Activated naive CD8-positive, alpha-beta T cell treated with anti-CD3 and anti-CD28 coated beads, Interleukin-2, amount 10 ng/mL, durations not matched to agents 7 days and 5 days (primary cell): ENCODE results near the gene ZNF577. TPM values are rescaled to one million over a fixed set of nuclear protein-coding genes. Genes with fewer than 3 reads are reported as not detected.
A peak's percentile ranks its signal among the peaks of the same experiment; 100 is the strongest.

Experiments
- ATAC-seq: fragments of 150-1000 bp; cut with Tn5 transposase; one replicate; pipeline ENCODE4 v1.10.0; 2021; ENCODE audit warnings: low read depth, moderate library complexity
- POLR2A ChIA-PET: fragments of 350-600 bp; sonication (Branson Sonifier 250); formaldehyde crosslinking; loops from one replicate; lab custom pipeline; 2021; ENCODE audit warnings: antibody characterized with exemption; lab: Charles Lee
- DNase-seq: peaks from one replicate; pipeline ENCODE4 v3.0.0; 2021
- H3K27ac Mint-ChIP-seq: one replicate; pipeline ENCODE4 v1.8.0; 2022; ENCODE audit warnings: mild to moderate bottlenecking, mixed read lengths
- H3K27me3 Mint-ChIP-seq: one replicate; pipeline ENCODE4 v1.8.0; 2022; ENCODE audit warnings: mild to moderate bottlenecking, moderate library complexity, mixed read lengths
- H3K36me3 Mint-ChIP-seq: one replicate; pipeline ENCODE4 v1.8.0; 2021; ENCODE audit warnings: mild to moderate bottlenecking, mixed read lengths
- H3K4me1 Mint-ChIP-seq: one replicate; pipeline ENCODE4 v1.8.0; 2021; ENCODE audit warnings: mixed read lengths
- H3K4me3 Mint-ChIP-seq: one replicate; pipeline ENCODE4 v1.8.0; 2022; ENCODE audit warnings: mild to moderate bottlenecking, moderate library complexity, mixed read lengths
- H3K9me3 Mint-ChIP-seq: one replicate; pipeline ENCODE4 v1.8.0; 2021; ENCODE audit warnings: mixed read lengths
- total RNA-seq, 2 experiments: library from RNA; stranded (reverse); gene quantifications; one replicate each; pipeline ENCODE4 v1.2.3, GENCODE V29; 2021

ZNF577 gene
- total RNA-seq, 2 experiments from 2014 or later: 13.6 to 14.0 TPM

DNA sequence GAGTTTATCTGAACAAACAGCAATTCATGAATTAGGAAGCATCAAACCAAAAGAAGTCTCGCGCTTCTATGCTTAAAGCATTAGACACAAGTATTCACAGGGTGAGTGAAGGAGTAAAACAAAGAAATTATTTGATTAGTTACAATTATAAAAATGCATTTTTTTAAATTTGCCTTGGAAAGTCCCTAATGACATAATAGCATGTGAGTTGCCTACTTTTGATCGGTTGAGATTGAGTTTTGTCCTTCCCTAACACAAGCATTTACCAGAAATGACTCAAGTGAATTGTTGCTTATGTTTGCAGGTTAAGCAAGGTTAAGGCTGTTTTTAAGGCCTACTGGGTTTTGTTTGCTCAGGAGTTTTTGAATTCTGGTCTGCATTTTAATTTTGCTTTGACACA is 17.5 kb upstream of the ZNF577 start:
- Mint-ChIP-seq H3K9me3 (peaks cover 30% of the 10 kb centered on the region), H3K36me3 (peaks cover 47% of the 10 kb centered on the region), H3K27ac (peak overlapping the region; percentile 97), H3K4me1 (peaks cover 14% of the 10 kb centered on the region), H3K27me3 (peaks cover 9% of the 10 kb centered on the region), H3K4me3 (peak overlapping the region; percentile 96)
- DNase-seq (no peak), ATAC-seq (peak; percentile 14)
- POLR2A ChIA-PET: interaction anchor here (0.7 kb wide), 2 partner anchors 123 to 144 kb away, joined by 3 read pairs; no protein-coding TSS in a partner anchor

DNA sequence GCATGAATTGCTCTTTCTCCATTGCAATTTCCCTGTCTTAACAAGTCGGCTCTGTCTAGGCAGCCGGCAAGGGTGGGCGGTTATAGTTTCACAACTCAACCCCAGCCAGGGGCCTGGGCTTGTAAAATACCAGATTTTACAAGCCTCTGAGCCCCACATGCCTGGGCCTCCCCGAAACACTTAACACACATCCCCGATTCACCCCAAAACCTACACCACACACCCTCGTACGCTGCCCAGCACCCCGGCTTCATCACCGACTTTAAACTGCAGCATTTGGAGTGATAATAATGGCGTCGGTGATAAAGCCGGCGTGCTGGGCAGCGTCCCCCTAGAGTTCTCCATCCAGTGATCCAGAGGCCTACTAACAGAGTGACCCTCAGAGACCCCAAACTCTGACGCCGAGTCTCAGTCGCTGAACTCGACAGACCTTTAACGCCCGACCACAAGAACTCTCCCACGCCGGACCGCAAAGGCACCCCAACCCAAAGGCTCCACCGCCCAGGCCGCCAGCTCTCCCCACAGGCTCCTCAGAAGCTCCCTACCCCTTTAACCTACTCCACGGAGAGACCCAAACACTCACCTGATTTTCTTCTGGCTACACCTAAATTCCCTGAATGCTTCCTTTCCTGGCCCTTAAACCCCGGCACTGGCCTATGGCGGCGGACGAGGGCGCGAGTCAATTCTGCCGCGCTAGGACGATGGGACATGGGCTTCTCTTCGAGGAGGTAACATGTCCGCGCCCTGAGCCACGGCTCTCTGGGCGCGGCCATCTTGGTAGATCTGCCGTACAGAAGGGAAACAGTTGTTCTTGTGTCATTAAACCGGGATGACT is 16.8 kb upstream of the ZNF577 start, which contains the start of gene ZNF649:
TSS of gene ZNF649 (minus strand) at position 687 of the 835 bp plus-strand sequence. CDS start 4,910 bp downstream, outside the sequence.
- H3K4me3 Mint-ChIP-seq: peak within 1 kb of the TSS; percentile 96
- H3K9me3 Mint-ChIP-seq: peaks cover 34% of the 10 kb centered on the region
- POLR2A ChIA-PET: interaction anchor here (0.7 kb wide), 2 partner anchors 124 to 145 kb away, joined by 3 read pairs; no protein-coding TSS in a partner anchor
- H3K27ac Mint-ChIP-seq: peak within 1 kb of the TSS; percentile 97
- peak; percentile 81 for DNase-seq
- H3K4me1 Mint-ChIP-seq: peaks cover 14% of the 10 kb centered on the region
- H3K27me3 Mint-ChIP-seq: peaks cover 9% of the 10 kb centered on the region
- peaks cover 54% of the 10 kb centered on the region for H3K36me3 Mint-ChIP-seq
- ATAC-seq: peak; percentile 93

- H3K27ac Mint-ChIP-seq: no peak overlapping the region
- ATAC-seq: no peak
Measured at GRCh38 chr19:51903192-51903591, 15.4 kb upstream of the ZNF577 start.

DNA sequence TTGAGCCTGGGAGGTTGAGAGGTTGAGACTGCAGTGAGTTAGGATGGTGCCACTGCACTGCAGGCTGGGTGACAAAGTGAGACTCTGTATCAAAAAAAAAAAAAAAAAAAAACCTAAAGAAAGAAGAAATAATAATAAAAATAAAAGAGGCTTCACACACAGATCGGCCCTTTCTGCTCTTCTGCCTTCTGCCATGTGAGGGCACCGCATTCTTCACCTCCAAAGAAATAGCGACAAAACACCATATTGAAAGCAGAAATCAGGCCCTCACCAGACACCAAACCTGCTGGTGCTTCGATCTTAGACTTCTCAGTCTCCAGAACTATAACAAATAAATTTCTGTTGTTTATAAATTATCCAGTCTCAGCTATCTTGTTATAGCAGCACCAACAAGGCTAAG is 14.1 kb upstream of the ZNF577 start:
- H3K4me3 Mint-ChIP-seq: no peak overlapping the region
- DNase-seq (no peak), ATAC-seq (no peak)
- peaks cover 77% of the 10 kb centered on the region for H3K36me3 Mint-ChIP-seq
- POLR2A ChIA-PET: no interaction called here
- peaks cover 31% of the 10 kb centered on the region for H3K9me3 Mint-ChIP-seq
- no peak overlapping the region for H3K27ac Mint-ChIP-seq
- H3K27me3 Mint-ChIP-seq: peaks cover 2% of the 10 kb centered on the region
- H3K4me1 Mint-ChIP-seq: peaks cover 14% of the 10 kb centered on the region

More at GRCh38 chr19:51903192-51903591, 15.4 kb upstream of the ZNF577 start:
- peaks cover 65% of the 10 kb centered on the region for H3K36me3 Mint-ChIP-seq
- no peak for DNase-seq
- H3K27me3 Mint-ChIP-seq: peaks cover 8% of the 10 kb centered on the region
- H3K4me3 Mint-ChIP-seq: peak overlapping the region; percentile 96
- POLR2A ChIA-PET: no interaction called here
- H3K9me3 Mint-ChIP-seq: peaks cover 31% of the 10 kb centered on the region
- peaks cover 14% of the 10 kb centered on the region for H3K4me1 Mint-ChIP-seq

DNA sequence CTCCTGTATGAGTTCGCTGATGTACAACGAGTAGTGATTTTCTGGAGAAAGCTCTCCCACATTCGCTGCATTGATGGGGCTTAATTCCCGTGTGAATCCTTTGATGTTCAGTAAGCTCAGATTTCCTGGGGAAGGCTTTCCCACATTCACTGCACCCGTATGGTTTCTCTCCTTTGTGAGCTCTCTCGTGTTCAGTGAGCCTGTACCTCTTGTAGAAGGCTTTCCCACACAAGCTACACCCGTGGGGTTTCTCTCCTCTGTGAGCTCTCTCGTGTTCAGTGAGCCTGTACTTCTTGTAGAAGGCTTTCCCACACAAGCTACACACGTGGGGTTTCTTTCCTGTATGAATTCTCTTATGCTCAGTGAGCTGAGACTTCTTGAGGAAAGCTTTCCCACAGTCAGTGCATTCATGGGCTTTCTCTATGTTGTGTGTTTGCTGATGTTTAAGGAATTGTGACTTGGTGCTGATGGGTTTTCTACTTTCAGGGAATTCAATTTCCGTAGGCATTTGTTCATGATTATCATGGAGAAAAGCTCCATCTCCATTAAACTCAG is 3.5 kb upstream of the ZNF577 start:
- Mint-ChIP-seq H3K9me3 (peaks cover 49% of the 10 kb centered on the region), H3K4me1 (peaks cover 5% of the 10 kb centered on the region), H3K27ac (no peak overlapping the region), H3K27me3 (no peaks in the 10 kb centered on the region), H3K4me3 (no peak overlapping the region), H3K36me3 (peaks cover 88% of the 10 kb centered on the region)
- ATAC-seq: no peak
- DNase-seq: no peak
- POLR2A ChIA-PET: no interaction called here

DNA sequence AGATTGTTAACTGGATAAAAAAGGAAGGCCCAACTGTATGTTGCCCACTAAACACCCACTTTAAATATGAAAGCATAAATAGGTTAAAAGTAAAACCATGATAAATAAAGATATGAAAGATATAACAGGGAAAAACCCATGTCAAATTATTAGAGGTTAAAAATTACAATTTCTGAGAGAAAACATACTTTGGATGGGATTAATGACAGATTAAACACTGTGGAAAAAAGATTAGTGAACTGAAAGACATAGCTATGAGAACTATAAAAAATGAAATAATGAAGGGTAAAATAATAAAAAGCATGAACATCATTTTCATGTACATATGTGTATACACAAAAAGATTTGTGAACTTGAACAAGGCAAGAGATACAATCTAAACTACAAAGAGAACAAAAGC is 2.2 kb upstream of the ZNF577 start:
- no peaks in the 10 kb centered on the region for H3K27me3 Mint-ChIP-seq
- no peak overlapping the region for H3K27ac Mint-ChIP-seq
- peaks cover 5% of the 10 kb centered on the region for H3K4me1 Mint-ChIP-seq
- peaks cover 85% of the 10 kb centered on the region for H3K36me3 Mint-ChIP-seq
- DNase-seq: no peak
- POLR2A ChIA-PET: no interaction called here
- no peak overlapping the region for H3K4me3 Mint-ChIP-seq
- no peak for ATAC-seq
- H3K9me3 Mint-ChIP-seq: peaks cover 51% of the 10 kb centered on the region

- Mint-ChIP-seq H3K27ac (no peak overlapping the region), H3K36me3 (peaks cover 64% of the 10 kb centered on the region), H3K4me3 (no peak overlapping the region), H3K4me1 (peaks cover 5% of the 10 kb centered on the region), H3K27me3 (no peaks in the 10 kb centered on the region), H3K9me3 (peaks cover 44% of the 10 kb centered on the region)
- no peak for DNase-seq
- ATAC-seq: no peak
- POLR2A ChIA-PET: no interaction called here
Measured at GRCh38 chr19:51884713-51885112, 3.0 kb downstream of the ZNF577 start.

- H3K27ac Mint-ChIP-seq: no peak overlapping the region
- DNase-seq: no peak
- no peak overlapping the region for H3K4me3 Mint-ChIP-seq
- ATAC-seq: no peak
- H3K36me3 Mint-ChIP-seq: peaks cover 64% of the 10 kb centered on the region
- POLR2A ChIA-PET: no interaction called here
- H3K4me1 Mint-ChIP-seq: peaks cover 2% of the 10 kb centered on the region
- H3K9me3 Mint-ChIP-seq: peaks cover 39% of the 10 kb centered on the region
- no peaks in the 10 kb centered on the region for H3K27me3 Mint-ChIP-seq
Measured at GRCh38 chr19:51882518-51882917, 5.2 kb downstream of the ZNF577 start.

DNA sequence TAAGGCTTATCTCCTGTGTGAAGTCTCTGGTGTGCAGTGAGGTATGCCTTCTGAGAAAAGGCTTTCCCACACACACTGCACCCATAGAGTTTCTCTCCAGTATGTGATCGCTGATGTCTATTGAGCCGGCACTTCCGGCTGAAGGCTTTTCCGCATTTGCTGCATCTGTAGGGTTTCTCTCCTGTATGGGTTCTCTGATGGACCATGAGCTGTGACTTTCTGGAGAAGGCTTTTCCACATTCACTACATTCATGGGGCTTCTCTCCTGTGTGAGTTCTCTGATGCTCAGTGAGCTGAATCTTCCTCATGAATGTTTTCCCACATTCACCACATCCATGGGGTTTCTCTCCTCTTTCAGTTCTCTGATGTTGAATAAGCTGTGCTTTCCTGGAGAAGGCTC is 14.7 kb downstream of the ZNF577 start:
- H3K36me3 Mint-ChIP-seq: peaks cover 60% of the 10 kb centered on the region
- ATAC-seq (no peak), DNase-seq (no peak)
- H3K27me3 Mint-ChIP-seq: no peaks in the 10 kb centered on the region
- H3K9me3 Mint-ChIP-seq: peaks cover 65% of the 10 kb centered on the region
- H3K4me3 Mint-ChIP-seq: no peak overlapping the region
- POLR2A ChIA-PET: no interaction called here
- H3K27ac Mint-ChIP-seq: no peak overlapping the region
- no peaks in the 10 kb centered on the region for H3K4me1 Mint-ChIP-seq

DNA sequence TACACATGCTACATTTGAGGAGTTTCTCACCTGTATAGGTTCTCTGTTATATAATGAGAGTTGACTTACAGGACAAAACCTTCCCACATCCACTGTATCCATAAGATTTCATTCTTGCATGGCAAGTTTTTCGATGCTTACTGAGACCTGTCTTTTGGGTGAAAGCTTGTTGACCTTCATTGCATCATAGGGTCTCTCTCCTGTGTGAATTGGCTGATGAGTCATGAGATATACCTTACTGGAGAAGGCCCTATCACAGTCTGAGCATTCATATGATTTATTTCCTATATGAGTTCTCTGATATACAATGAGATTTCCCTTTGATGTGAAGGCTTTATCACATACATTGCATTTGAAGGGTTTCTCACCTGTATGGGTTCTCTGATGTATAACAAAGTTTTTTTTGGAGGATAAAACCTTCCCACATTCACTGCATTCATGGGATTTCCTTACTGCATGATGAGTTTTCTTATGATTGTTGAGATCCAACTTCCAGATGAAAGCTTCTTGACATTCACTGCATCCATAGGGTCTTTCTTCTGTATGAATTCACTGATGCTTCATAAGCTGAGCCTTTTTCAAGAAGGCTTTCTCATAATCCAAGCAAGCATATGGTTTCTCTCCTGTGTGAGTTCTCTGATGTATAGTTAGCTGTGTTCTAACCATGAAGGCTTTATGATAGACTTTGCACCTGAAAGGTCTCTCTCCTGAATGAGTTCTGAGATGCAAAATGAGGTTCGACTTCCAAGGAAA is 25.7 kb downstream of the ZNF577 start:
- H3K4me1 Mint-ChIP-seq: no peaks in the 10 kb centered on the region
- H3K27me3 Mint-ChIP-seq: no peaks in the 10 kb centered on the region
- ATAC-seq: no peak
- H3K9me3 Mint-ChIP-seq: peaks cover 42% of the 10 kb centered on the region
- no peak for DNase-seq
- POLR2A ChIA-PET: no interaction called here
- H3K36me3 Mint-ChIP-seq: peaks cover 17% of the 10 kb centered on the region
- H3K4me3 Mint-ChIP-seq: no peak overlapping the region
- no peak overlapping the region for H3K27ac Mint-ChIP-seq

DNA sequence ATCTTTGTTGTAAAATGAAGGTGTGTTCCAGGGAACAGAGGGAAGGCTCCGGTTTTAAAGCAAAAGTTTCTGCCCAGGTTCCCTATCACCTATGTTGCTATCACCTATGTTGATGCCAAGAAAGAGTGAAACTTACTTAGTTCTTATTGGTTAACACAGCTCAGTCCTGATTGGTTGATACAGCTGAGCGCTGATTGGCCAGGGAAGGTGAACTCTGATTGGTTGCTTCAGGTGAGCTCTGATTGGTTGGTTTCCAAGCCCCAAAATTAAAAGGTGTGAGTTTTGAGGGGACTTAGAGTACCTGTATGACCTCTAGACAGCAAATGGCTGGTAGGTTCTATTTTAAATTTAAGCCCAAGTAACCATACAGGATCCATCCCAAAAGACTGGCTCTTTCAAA is 50.6 kb downstream of the ZNF577 start:
- no peaks in the 10 kb centered on the region for H3K4me1 Mint-ChIP-seq
- H3K27ac Mint-ChIP-seq: no peak overlapping the region
- DNase-seq (no peak), ATAC-seq (no peak)
- H3K27me3 Mint-ChIP-seq: no peaks in the 10 kb centered on the region
- no peak overlapping the region for H3K4me3 Mint-ChIP-seq
- H3K36me3 Mint-ChIP-seq: no peaks in the 10 kb centered on the region
- POLR2A ChIA-PET: no interaction called here
- H3K9me3 Mint-ChIP-seq: peaks cover 25% of the 10 kb centered on the region

DNA sequence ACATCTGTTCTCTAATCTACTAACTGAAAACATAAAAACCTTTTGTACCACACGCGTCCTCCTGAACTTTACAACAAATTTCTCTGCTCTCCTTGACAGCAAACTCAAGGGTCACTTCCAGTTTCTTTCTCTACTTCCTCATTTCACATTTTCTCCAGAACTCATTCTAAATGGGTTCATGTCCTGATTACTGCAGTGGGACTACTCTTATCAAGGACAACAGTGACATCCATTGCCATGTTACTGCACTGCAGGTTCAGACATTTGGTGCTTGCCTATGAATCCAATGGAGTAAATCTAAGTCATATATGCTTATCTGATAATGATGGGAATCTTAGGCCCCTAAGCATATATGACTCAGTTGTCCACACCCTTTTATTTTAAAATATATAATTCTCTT is 57.5 kb downstream of the ZNF577 start:
- H3K9me3 Mint-ChIP-seq: peaks cover 29% of the 10 kb centered on the region
- no peak overlapping the region for H3K4me3 Mint-ChIP-seq
- no peak for ATAC-seq
- no peaks in the 10 kb centered on the region for H3K36me3 Mint-ChIP-seq
- H3K27ac Mint-ChIP-seq: no peak overlapping the region
- POLR2A ChIA-PET: no interaction called here
- DNase-seq: no peak
- H3K4me1 Mint-ChIP-seq: no peaks in the 10 kb centered on the region
- H3K27me3 Mint-ChIP-seq: no peaks in the 10 kb centered on the region

- no peak for ATAC-seq
- H3K4me3 Mint-ChIP-seq: no peak overlapping the region
- H3K36me3 Mint-ChIP-seq: no peaks in the 10 kb centered on the region
- H3K9me3 Mint-ChIP-seq: peaks cover 35% of the 10 kb centered on the region
- no peak for DNase-seq
- POLR2A ChIA-PET: no interaction called here
- H3K4me1 Mint-ChIP-seq: no peaks in the 10 kb centered on the region
- H3K27ac Mint-ChIP-seq: no peak overlapping the region
- H3K27me3 Mint-ChIP-seq: no peaks in the 10 kb centered on the region
Measured at GRCh38 chr19:51824281-51825005, 63.3 kb downstream of the ZNF577 start.
